ENCODE results near the gene PKP3. TPM values are rescaled to one million over a fixed set of nuclear protein-coding genes. Genes with fewer than 3 reads are reported as not detected.

Gene PKP3
- total and polyA plus RNA-seq, 7 donors, result 0.27 to 140 (median 57.1) TPM; not detected in 2

GRCh38 chr11:363948-364761 is 29.9 kb upstream of the PKP3 start:
- 59 to 71% methylated on average over 24 of the region's 24 CpGs for WGBS, 2 donors
- intact Hi-C loops (cut with DNase I), result loop anchor here (5.0 kb wide), 1 partner anchor 77 kb away; the partner anchor contains the start of gene PGGHG

DNA sequence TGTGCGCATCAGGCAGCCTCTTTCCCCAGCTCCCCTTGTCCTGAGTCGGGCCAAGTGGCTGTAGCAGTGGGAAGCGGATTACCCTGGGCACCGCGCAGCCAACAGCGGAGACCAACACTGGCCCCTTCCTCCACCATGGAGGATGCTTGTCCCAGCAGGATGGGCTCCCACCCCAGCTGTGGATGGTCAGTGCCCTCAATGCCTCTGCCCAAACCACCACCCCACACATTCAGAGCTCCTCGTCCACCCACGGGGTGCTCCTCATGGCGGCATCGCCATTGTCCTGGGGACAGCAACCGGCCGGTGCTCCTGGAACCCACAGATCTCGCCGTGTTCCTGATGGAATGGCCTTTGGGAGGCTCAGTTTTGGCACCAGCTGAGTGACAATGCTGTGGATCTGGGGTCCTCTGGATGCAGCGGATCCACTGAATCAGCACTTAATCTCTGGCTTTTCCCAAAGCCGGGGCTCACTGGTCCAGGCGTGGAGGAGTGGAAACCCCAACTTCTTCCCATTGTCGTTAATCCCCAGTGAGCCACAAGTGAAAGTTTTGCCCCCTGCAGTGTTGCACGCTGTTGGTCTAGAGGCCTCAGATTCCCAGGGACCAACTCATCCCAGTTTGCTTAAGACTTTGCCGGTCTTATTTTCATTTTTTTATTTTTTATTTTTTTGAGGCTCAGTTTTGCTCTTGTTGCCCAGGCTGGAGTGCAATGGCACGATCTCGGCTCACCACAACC is 28.9 kb upstream of the PKP3 start:
- H3K9me3 ChIP-seq, result peaks cover 0 to 2% (median 0%) of the 10 kb centered on the region in 4 donors
- TF ChIP-seq POLR2AphosphoS5 (IDR thresholded peaks at IDR 0.05) (no peak), EP300 (IDR thresholded peaks at IDR 0.05) (no peak), POLR2A (IDR thresholded peaks at IDR 0.05) (no peak)
- TF ChIP-seq, protein P1, sequence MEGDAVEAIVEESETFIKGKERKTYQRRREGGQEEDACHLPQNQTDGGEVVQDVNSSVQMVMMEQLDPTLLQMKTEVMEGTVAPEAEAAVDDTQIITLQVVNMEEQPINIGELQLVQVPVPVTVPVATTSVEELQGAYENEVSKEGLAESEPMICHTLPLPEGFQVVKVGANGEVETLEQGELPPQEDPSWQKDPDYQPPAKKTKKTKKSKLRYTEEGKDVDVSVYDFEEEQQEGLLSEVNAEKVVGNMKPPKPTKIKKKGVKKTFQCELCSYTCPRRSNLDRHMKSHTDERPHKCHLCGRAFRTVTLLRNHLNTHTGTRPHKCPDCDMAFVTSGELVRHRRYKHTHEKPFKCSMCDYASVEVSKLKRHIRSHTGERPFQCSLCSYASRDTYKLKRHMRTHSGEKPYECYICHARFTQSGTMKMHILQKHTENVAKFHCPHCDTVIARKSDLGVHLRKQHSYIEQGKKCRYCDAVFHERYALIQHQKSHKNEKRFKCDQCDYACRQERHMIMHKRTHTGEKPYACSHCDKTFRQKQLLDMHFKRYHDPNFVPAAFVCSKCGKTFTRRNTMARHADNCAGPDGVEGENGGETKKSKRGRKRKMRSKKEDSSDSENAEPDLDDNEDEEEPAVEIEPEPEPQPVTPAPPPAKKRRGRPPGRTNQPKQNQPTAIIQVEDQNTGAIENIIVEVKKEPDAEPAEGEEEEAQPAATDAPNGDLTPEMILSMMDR (IDR thresholded peaks at IDR 0.05), result no peak
- H3K4me1 ChIP-seq, result peaks cover 0 to 11% (median 10%) of the 10 kb centered on the region in 4 donors
- no peaks in the 10 kb centered on the region for H3K36me3 ChIP-seq
- peaks cover 21 to 44% (median 27%) of the 10 kb centered on the region in 3 donors for H3K27me3 ChIP-seq
- no peak overlapping the region for H3K27ac ChIP-seq
- H3K4me3 ChIP-seq, result no peak overlapping the region
- DNase-seq, result peak; percentile 56
- WGBS, 2 donors, result 94 to 95% methylated on average over 22 of the region's 22 CpGs
- intact Hi-C loops (cut with DNase I), result loop anchor here (5.0 kb wide), 1 partner anchor 78 kb away; the partner anchor contains the start of gene PGGHG

More at GRCh38 chr11:363948-364761, 29.9 kb upstream of the PKP3 start:
- TF ChIP-seq POLR2A (IDR thresholded peaks at IDR 0.05), result no peak
- TF ChIP-seq, protein P1 (IDR thresholded peaks at IDR 0.05), result no peak
- TF ChIP-seq EP300 (IDR thresholded peaks at IDR 0.05), result no peak
- no peak for TF ChIP-seq POLR2AphosphoS5 (IDR thresholded peaks at IDR 0.05)
- no peak overlapping the region for H3K4me3 ChIP-seq
- no peaks in the 10 kb centered on the region for H3K36me3 ChIP-seq
- H3K27ac ChIP-seq, result no peak overlapping the region
- H3K9me3 ChIP-seq, result peaks cover 0 to 2% (median 0%) of the 10 kb centered on the region in 4 donors
- peak; percentile 57 for DNase-seq
- peaks cover 21 to 46% (median 25%) of the 10 kb centered on the region in 3 donors for H3K27me3 ChIP-seq
- H3K4me1 ChIP-seq, result peaks cover 0 to 11% (median 9%) of the 10 kb centered on the region in 4 donors

- Histone ChIP-seq H3K36me3 (no peaks in the 10 kb centered on the region), H3K4me3 (no peak overlapping the region), H3K9me3 (peaks cover 0 to 2% (median 0%) of the 10 kb centered on the region in 4 donors), H3K27me3 (peaks cover 18 to 44% (median 34%) of the 10 kb centered on the region in 3 donors), H3K27ac (no peak overlapping the region), H3K4me1 (peaks cover 0 to 13% (median 10%) of the 10 kb centered on the region in 4 donors)
- intact Hi-C loops (cut with DNase I), result no loop called here
- no peak for DNase-seq
- 74 to 83% methylated on average over 16 of the region's 16 CpGs for WGBS, 2 donors
- TF ChIP-seq POLR2AphosphoS5 (IDR thresholded peaks at IDR 0.05) (no peak), EP300 (IDR thresholded peaks at IDR 0.05) (no peak), POLR2A (IDR thresholded peaks at IDR 0.05) (no peak)
- TF ChIP-seq, protein P1 (IDR thresholded peaks at IDR 0.05), result no peak
Measured at GRCh38 chr11:365831-366230, 28.2 kb upstream of the PKP3 start.

- Histone ChIP-seq H3K27me3 (peaks cover 18 to 44% (median 34%) of the 10 kb centered on the region in 3 donors), H3K4me1 (peaks cover 0 to 13% (median 10%) of the 10 kb centered on the region in 4 donors), H3K36me3 (no peaks in the 10 kb centered on the region), H3K9me3 (no peaks in the 10 kb centered on the region), H3K4me3 (no peak overlapping the region), H3K27ac (no peak overlapping the region)
- WGBS, 2 donors, result 37 to 40% methylated on average over 7 of the region's 7 CpGs
- TF ChIP-seq, protein P1 (IDR thresholded peaks at IDR 0.05), result no peak
- no peak for TF ChIP-seq EP300 (IDR thresholded peaks at IDR 0.05)
- no peak for TF ChIP-seq POLR2A (IDR thresholded peaks at IDR 0.05)
- no peak for TF ChIP-seq POLR2AphosphoS5 (IDR thresholded peaks at IDR 0.05)
- intact Hi-C loops (cut with DNase I), result no loop called here
- DNase-seq, result no peak
Measured at GRCh38 chr11:367956-368413, 26.0 kb upstream of the PKP3 start.

Measured in sigmoid colon (tissue), 7 donors.